ENCODE measurements around the gene MAPRE2.

Gene MAPRE2

GRCh38 chr18:35038881-35039491 lies 2.2 kb upstream of the MAPRE2 start:
- DNase-seq = no peak

GRCh38 chr18:35040638-35040987 lies 600 bp upstream of the MAPRE2 start:
- DNase-seq = no peak

GRCh38 chr18:35041815-35042387 lies 688 bp downstream of the MAPRE2 start:
- no peak for DNase-seq

GRCh38 chr18:35042389-35043071 lies 1.3 kb downstream of the MAPRE2 start:
- DNase-seq = no peak

GRCh38 chr18:35043207-35043606 lies 2.0 kb downstream of the MAPRE2 start:
- DNase-seq = no peak

- no peak for DNase-seq
These were observed 3.9 kb downstream of the MAPRE2 start for GRCh38 chr18:35045121-35045520.

- DNase-seq = no peak
These were observed 4.6 kb downstream of the MAPRE2 start for GRCh38 chr18:35045806-35046205.

GRCh38 chr18:35047697-35048292 lies 6.6 kb downstream of the MAPRE2 start:
- no peak for DNase-seq

GRCh38 chr18:35049111-35050027 lies 8.2 kb downstream of the MAPRE2 start:
- DNase-seq = no peak

GRCh38 chr18:35050028-35050546 lies 8.9 kb downstream of the MAPRE2 start:
- DNase-seq = no peak

GRCh38 chr18:35050705-35051195 lies 9.5 kb downstream of the MAPRE2 start:
- DNase-seq = no peak

- DNase-seq = no peak
These were observed 10.6 kb downstream of the MAPRE2 start for GRCh38 chr18:35051641-35052377.

- no peak for DNase-seq
These were observed 13.2 kb downstream of the MAPRE2 start for GRCh38 chr18:35054401-35054800.

GRCh38 chr18:35055105-35055504 lies 13.9 kb downstream of the MAPRE2 start:
- DNase-seq = no peak

- no peak for DNase-seq
These were observed 14.5 kb downstream of the MAPRE2 start for GRCh38 chr18:35055726-35056125.

- no peak for DNase-seq
These were observed 18.2 kb downstream of the MAPRE2 start for GRCh38 chr18:35059280-35059927.

- DNase-seq = no peak
These were observed 19.1 kb downstream of the MAPRE2 start for GRCh38 chr18:35060122-35060815.

- no peak for DNase-seq
These were observed 20.1 kb downstream of the MAPRE2 start for GRCh38 chr18:35061336-35061735.

- DNase-seq = no peak
These were observed 20.6 kb downstream of the MAPRE2 start for GRCh38 chr18:35061804-35062203.

- no peak for DNase-seq
These were observed 21.2 kb downstream of the MAPRE2 start for GRCh38 chr18:35062408-35062807.

Data from NCI-H226 (cell line).